SK-N-DZ (cell line): Measurements from ENCODE around the gene DYNLT4.
"Not testable (repeated sequence)": the region's sequence is repeated elsewhere in the genome, so short reads cannot be mapped to it uniquely, and the experiment has no call there.

Source experiments
- DNase-seq: peaks from one replicate; pipeline ENCODE4 v3.0.0-alpha.2; 2015; ENCODE audit warnings: low spot score

The DYNLT4 gene

DNA sequence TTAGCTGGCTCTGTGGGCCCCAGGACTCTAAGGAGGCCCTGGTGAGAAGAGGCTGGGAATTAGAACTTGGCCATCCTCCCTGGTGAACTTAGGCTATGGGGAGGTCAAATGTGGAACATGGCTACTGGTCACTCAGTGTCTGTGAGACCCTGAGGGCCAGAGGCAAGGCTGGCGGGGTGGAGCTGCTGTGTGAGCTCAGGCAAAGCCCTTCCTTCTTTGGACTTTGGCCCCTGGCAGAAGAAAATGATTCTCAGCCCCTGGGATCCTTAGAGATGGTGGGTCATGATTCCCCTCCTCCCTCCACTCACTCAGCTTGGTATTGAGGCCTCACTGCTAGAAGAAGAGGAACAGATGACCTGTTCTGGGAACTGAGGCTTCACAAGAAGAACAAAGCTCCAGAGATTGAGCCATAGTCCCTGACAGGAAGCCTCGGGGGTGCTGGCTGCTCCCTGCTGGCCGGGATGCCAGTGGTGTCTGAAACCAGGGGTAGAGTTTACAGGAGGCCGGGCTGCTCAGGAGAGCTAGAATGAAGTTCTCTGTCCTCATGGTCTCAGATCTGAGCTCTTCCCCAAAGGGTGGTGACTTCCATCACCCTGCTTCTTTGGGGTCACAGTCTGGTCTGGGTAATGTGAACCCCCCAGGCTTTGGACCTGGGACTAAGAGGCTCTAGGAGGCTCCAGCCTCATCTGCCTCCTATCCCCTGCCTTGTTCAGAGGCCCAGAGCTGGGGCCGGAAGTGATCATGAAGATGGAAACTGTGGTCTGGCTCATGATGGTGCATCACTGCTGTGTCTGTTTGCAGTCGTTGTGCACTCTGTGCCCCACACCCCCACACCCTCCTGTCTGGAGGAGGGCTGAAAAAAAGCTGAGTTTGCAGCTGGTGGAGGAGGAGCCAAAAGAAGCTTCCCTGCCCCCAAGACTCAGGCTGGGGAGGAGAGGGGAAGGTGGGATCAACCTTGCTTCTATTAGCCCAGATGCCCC is 2.1 kb upstream of the DYNLT4 start:
- DNase-seq = no peak

DNA sequence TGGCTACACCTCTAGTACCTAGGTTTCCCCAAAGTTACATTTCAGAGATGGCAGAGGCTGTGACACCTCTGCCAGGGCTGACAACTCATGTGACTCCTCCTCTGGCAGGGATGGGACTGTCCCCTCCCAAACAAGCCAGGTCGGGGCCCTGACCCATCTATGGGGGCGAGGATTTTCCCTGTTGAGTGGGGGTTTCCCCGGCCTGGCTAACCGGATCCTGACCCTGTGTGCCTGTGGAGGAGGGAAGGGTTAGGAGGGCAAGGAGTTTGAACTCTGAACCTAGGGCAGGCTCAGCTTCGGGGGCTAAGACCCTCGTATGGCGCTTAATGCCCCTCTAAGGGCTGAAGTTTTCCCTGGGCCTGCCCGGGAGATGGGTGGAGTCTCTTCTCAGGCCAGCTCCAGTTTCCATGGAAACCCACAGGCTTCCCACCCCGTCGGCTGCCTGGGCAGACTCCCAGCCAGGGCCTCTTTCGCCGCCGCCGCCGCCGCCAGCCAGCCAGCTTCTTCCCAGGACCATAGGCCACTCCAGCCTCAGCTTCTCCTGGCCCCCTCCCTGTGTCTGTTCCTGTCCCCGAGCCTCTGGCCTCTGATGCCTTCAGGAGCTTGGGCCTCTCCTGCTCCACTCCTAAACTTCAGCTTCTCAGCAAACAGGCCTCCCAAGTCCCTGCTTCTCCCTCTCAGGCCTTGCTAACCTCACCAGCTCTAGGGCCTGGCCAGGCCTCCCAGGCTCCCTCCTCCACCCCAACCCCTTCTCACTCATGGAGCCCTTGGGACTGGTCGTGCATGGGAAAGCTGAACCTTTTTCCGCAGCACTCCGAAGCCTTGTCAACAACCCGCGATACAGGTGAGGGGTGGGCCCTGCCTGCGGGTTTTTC is 1.1 kb upstream of the DYNLT4 start, which contains the start of gene BTBD19:
Gene BTBD19 (plus strand): TSS at position 461 of the 875 bp plus-strand sequence. CDS start 298 bp downstream, at position 759.
- DNase-seq = peak; percentile 77

DNA sequence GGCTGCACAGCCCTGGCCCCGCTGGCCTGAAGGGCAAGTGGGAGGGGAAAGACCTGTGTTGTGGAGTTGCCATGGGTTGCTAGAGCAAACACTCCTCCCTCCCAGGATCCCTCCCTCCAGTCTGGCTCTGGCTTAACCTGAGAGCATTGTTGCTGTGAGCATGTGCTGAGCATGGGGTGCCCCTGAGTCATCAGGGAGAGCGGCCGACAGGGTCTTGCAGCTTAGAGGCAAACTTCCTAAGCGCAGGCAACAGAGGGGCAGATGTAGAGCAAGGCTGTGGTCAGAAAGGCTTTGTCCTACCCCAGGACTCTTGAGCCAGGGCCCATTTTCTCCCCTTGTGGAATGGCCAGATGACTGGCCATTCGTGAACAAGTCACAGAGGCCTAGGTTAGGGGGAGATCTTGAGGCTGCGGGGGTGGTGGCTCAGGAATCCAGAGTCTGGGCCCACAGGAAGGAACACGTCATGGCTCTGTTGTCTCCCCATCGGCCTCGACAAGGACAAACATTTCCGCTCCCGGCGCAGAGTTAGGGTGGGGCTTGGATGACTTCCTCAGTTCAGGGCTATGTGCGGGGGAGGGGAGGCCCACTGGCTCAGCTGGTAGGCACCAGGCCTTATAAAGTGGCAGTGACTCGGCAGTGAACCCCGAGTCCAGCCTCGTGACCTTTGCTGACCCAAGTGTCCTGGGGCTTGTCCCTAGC is 362 bp upstream of the DYNLT4 start:
- no peak for DNase-seq

DNA sequence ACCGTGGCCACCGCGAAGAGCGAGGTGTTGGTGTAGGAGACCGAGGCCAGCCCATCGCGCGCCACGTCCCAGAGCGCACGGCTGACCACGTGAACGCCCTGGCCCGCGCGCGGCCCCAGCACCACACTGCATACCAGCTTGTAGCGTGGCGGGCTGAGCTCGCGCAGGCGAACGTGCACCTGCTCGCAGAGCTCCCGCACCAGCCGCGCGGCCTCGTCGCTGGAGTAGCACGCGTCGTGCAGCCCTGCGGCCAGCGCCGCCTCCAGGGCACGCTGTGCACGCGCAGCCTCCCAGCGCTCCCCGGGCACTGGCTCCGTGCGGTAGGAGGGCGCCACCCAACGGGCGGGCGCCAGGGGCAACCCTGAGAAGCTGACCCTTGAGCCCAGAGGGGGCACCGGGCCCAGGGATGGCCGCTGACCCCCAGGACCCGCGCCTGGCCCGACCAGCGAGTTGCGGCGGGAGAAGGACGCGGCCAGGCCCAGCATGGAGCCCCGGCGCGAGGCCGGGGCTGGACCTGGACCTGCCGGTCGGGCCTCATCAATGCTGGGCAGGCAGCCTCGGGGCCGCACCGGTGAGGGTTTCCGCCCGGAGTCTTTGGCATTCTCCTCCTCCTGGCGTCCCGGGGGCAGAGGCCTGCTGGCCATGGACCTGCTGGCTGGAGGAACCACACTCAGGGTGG is 987 bp downstream of the DYNLT4 start:
- no peak for DNase-seq

DNA sequence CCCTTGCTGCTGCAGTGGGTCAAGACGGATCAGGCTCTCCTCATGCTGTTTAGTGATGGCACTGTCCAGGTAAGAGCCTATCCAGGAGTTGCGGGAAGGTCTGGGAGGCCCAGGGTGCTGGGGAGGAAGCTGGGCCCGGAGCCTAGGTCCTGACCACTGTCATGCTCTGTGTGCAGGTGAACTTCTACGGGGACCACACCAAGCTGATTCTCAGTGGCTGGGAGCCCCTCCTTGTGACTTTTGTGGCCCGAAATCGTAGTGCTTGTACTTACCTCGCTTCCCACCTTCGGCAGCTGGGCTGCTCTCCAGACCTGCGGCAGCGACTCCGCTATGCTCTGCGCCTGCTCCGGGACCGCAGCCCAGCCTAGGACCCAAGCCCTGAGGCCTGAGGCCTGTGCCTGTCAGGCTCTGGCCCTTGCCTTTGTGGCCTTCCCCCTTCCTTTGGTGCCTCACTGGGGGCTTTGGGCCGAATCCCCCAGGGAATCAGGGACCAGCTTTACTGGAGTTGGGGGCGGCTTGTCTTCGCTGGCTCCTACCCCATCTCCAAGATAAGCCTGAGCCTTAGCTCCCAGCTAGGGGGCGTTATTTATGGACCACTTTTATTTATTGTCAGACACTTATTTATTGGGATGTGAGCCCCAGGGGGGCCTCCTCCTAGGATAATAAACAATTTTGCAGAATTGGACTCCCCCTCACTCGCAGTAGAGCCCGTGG is 1.7 kb downstream of the DYNLT4 start:
- DNase-seq = no peak

DNA sequence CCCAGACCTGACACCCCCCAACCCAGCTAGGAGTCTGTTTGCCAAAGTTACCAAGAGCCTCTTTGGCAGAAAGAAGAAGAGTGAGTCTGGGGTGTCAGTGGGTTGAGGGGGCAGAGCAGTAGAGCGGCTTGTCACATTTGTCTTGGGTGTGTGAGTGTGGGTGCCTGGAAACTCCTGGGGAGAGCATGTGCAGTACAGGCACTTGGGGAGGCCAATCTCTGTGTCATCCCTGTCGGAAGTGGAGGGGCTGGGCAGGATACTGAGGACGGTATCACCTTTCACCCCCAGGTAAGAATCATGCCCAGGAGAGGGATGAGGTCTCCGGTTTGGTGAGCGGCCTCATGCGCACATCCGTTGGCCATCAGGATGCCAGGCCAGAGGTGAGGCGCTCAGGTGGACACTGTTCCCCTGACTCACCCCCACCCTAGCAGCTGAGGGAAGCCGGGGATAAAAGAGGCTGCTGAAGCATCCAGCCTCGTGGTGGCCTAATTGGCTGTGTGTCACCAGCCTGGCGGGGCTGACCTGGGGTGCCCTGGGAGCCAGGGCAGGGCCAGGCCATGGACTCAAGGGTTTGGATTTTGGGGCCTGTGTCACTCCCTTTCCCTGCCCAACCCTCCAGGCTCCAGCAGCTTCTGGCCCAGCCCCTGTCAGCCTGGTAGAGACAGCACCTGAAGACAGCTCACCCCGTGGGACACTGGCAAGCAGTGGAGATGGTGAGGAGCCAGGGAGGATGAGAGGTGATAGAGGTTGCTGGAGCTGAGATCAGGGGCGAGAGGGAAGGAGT is 3.6 kb downstream of the DYNLT4 start:
- DNase-seq = no peak

DNA sequence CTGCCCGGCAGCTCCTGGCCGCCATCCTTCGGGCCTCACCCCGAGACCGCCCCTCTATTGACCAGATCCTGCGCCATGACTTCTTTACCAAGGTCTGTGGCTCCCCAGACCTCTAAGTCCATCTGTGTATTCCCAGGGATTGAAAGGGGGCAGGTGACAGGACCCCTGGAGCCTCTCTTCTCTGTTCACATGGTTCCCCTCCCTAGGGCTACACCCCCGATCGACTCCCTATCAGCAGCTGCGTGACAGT is 4.2 kb downstream of the DYNLT4 start:
- no peak for DNase-seq

DNA sequence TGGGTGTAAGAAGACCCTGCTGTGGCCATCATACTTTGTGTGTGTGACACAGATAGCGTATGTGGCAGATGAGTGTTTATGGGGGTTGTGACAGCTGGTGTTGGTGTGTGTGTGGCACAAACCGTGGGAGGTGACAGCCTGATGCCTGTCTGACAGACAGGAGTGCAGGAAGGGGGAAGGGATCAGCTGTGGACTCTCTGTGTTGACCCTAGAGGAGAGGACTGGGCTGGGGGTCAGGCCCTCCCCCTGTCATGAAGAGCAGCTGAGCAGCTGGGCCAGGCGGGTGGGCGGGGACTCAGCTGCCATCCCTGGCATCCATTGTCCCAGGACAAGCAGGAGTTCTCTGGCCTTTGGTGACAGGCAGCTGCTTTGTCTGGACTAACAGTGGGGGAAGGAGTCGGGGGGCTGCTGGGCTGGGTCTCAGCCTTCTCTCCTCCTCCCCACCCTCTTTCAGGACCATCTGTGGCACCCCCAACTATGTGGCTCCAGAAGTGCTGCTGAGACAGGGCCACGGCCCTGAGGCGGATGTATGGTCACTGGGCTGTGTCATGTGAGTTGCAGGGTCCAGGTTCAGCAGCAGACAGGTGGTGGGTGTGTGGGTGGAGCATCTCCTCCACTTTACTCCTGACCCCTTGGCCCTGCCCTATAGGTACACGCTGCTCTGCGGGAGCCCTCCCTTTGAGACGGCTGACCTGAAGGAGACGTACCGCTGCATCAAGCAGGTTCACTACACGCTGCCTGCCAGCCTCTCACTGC is 4.7 kb downstream of the DYNLT4 start:
- DNase-seq = no peak

DNA sequence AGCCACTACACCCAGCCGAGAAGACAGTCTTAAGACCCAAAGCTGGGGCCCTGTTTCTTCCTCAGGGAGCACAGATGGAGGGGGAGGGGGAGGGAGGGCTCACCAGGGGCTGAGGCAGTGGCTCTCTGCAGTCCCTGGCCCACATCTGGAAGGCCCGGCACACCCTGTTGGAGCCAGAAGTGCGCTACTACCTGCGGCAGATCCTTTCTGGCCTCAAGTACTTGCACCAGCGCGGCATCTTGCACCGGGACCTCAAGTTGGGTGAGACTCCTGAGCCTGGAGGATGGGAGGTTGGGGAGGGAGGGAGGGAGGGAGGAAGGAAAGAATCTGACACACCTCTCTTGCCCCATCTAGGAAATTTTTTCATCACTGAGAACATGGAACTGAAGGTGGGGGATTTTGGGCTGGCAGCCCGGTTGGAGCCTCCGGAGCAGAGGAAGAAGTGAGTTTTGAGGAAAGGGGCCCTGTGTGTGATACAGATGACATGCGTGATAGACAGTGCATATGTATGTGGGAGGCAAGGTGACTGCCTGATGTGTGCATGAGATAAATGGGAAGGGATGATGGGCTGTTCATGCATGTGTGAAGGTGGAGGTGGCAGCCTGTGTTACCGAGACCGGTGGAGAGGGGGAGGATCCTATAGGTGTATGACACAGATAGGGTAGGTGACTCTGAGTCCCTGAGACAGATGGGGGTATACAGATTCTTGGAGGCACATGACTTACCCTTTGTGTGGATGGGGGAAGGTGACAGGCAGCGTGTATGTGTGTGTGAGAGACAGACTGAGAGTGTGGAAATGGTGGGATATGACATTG is 5.5 kb downstream of the DYNLT4 start:
- no peak for DNase-seq

DNA sequence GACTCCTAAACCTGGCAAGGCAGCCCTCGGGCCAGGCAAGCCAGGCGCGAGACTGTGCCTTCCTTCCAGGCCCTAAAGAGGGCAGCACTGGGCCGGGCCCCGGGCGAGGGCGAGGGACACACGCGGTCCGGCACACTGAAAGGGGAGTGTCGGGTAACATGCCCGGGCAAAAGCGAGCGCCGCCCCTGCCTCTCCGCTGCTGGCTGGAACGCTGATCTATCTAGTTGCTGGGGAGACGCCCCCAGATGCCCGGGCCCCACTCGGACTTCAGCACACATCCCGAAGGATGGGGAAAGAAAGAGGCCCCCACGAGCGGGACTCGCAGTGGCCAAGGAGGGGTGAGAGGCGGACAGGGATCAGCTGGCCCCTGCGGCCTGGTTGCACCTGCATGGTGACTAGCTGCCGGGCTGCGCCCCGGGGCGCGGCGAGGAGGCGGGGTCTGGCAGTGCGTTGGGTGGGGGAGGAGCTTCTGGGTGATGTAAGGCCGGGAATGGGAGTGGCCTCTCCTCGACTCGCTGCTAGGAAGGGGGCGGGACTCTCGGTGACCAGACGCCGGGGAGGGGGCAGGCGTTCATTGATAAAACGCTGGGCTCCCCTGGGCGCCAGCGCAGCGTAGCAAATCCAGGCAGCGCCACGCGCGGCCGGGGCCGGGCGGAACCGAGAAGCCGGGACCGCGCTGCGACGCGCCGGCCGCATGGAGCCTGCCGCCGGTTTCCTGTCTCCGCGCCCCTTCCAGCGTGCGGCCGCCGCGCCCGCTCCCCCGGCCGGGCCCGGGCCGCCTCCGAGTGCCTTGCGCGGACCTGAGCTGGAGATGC is 7.2 kb downstream of the DYNLT4 start, which contains the start of gene PLK3:
Gene PLK3 (plus strand): TSS at position 608 of the 815 bp plus-strand sequence. CDS start 87 bp downstream, at position 695.
- DNase-seq = peak; percentile 93

DNA sequence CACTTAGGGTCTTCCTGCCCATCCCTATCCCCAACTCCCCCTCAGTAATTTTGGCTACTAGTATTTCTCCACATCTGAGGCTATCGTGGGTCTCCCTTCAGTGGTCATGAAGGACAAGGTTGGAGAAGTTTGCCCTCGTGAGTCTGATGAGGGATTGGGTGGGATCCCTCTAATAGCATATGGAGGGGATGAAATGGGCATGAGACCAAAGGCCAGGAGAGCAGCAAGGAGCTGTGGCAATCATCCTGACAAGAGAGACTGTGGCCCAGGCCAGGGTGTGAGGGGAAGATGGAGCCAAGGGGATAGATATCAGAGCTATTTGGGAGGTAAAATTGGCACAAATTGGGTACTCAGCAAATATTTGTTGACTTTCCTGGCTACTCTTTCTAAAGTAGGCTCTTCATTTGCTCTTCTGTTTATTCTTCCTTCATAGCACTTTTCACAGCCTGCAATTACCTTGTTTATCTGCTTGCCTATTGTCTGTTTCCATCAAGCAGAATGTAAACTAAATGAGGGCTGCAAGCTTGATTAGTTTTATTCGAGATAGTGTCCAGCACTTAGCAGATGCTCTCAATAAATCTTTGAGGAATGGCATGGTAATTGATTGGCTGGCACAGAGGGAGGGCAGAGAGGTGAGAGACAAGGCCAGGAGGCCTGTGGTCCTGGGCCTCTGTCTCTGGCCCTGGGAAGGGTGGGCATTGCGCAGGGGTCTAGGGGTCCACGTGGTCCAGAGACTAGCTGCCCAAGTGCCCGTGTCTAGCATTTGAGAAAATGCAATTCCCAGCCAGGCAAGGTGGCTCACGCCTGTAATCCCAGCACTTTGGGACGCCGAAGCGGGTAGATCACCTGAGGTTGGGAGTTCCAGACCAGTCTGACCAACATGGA is 8.4 kb downstream of the DYNLT4 start:
- DNase-seq = no peak

DNA sequence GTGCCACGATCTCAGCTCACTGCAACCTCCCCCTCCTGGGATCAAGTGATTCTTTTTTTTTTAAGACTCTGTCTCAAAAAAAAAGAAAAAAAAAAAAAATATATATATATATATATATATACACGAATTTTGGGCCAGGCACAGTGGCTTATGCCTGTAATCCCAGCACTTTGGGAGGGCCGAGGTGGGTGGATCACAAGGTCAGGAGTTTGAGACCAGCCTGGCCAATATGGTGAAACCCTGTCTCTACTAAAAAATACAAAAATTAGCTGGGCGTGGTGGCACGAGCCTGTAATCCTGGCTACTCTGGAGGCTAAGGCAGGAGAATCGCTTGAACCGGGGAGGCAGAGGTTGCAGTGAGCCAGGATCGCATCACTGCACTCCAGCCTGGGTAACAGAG is 9.3 kb downstream of the DYNLT4 start:
- DNase-seq = not testable (repeated sequence)

DNA sequence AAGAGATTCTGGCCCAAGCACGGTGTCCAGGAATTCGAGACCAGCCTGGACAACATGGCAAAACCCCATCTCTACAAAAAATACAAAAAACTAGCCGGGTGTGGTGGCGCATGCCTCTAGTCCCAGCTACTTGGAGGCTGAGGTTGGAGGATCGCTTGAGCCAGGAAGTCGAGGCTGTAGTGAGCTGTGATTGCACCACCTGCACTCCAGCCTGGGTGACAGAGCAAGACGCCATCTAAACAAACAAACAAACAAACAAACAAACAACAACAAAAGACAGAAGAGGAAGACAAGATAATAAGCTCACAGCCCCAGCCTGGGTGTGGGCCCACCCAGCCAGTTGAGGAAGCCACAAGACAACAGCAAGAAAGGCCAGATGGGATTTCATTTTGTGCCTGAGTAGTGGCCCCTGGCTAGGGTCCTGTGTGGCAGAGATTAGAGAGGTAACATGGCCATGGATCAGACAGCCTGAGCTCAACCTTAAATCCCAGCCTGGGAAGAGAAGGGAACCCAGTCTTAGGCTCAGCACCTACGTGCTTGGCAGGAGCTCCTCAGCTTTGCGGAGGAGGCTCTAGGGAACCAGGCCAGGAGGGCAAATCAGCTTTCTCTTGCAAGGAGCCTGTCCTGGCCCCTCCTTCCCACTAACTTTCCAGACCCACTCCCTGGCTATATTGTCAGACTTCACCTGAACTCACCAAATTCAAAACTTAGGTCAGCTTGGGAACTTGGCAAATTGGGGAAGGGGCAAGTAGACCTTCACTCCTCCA is 14.2 kb downstream of the DYNLT4 start:
- no peak for DNase-seq

DNA sequence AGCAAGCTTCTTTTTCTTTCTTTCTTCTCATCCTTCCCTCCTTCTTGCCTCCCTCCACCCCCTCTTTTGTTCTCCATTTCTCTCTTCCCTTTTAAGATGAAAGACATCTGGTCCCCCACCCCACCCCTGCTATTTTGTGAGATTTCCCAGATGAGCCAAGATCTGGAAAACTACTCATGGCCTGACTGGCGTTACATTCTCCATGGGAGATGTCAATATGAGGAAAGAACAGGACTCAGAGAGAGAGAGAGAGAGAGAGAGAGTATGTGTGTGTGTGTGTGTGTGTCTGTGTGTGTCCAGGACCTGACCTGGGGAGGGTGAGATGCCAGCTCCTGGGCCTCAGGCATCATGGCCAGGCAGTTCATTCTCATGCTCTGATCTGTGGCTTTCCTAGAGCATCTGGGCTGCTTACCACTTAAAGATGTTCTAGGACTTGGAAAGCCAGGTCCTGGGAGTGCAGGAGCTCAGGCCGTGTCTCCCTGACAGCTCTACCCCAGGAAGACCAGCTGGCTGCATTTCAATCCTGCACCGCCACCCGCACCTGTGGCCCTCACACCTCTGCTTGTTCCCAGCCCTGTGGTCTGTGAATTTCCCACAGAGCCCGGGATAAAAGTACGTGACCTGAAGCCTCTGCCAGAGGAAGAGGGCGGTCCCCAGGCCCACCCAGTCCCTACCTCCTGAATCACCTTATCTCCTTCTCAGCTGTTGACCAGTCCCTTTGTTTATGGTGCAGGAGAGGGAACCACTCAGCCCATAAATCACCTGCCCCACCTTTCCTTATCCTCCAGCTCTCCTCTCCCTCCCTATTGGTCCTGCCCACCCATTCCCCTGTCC is 16.0 kb downstream of the DYNLT4 start:
- DNase-seq = no peak
